GM23338 (cell line): Measurements from ENCODE around the gene SH2D4B.

Experiments used
- CREB1 ChIP-seq: fragments of 250-450 bp; sonication (Bioruptor Pico); IDR thresholded peaks from 2 replicates; pipeline ENCODE4 v1.5.0; 2020; ENCODE audit warnings: low read depth, mild to moderate bottlenecking, moderate library complexity
- ETS1 ChIP-seq: IDR thresholded peaks from 2 replicates; pipeline ENCODE4 v1.6.1; 2016; ENCODE audit warnings: antibody characterized with exemption
- EZH2 ChIP-seq: fragments of 200-600 bp; sonication (generic); IDR thresholded peaks from one replicate; pipeline ENCODE4 v1.8.0; 2017; ENCODE audit warnings: antibody characterized with exemption, mild to moderate bottlenecking, low read depth; ENCODE audit not compliant: unreplicated experiment
- EZH2phosphoT487 ChIP-seq: fragments of 200-600 bp; sonication (generic); IDR thresholded peaks from one replicate; pipeline ENCODE4 v1.8.1; 2018; ENCODE audit warnings: antibody characterized with exemption; ENCODE audit not compliant: unreplicated experiment
- JUNB ChIP-seq: IDR thresholded peaks from one replicate; pipeline ENCODE4 v1.6.1; 2016; ENCODE audit warnings: antibody characterized with exemption; ENCODE audit not compliant: unreplicated experiment
- NANOG ChIP-seq: IDR thresholded peaks from 2 replicates; pipeline ENCODE4 v1.6.1; 2016; ENCODE audit warnings: antibody characterized with exemption, borderline replicate concordance
- POLR2AphosphoS5 ChIP-seq: IDR thresholded peaks from 2 replicates; pipeline ENCODE4 v1.6.1; 2016; ENCODE audit warnings: antibody characterized with exemption, low read depth
- REST ChIP-seq: IDR thresholded peaks from one replicate; pipeline ENCODE4 v1.6.1; 2018; ENCODE audit warnings: antibody characterized with exemption; ENCODE audit not compliant: unreplicated experiment
- STAT1 ChIP-seq: IDR thresholded peaks from one replicate; pipeline ENCODE4 v1.6.1; 2016; ENCODE audit warnings: antibody characterized with exemption; ENCODE audit not compliant: unreplicated experiment
- ZNF114 ChIP-seq: fragments of 250-450 bp; sonication (Bioruptor Pico); IDR thresholded peaks from 2 replicates; pipeline ENCODE4 v1.5.0; 2020; ENCODE audit warnings: mild to moderate bottlenecking, moderate library complexity
- ZNF331 ChIP-seq: fragments of 250-450 bp; sonication (Bioruptor Pico); IDR thresholded peaks from 2 replicates; pipeline ENCODE4 v1.5.0; 2020; ENCODE audit warnings: low read depth, mild to moderate bottlenecking, moderate library complexity
- ZNF462 ChIP-seq: fragments of 250-450 bp; sonication (Bioruptor Pico); IDR thresholded peaks from 2 replicates; pipeline ENCODE4 v1.5.0; 2020; ENCODE audit warnings: mild to moderate bottlenecking, moderate library complexity
- TF ChIP-seq, protein P1 (sequence below), 2 experiments: fragments of 200-600 bp in 1 of 2; sonication (generic) in 1 of 2; conservative IDR thresholded peaks; 2 replicates each; pipeline versions ENCODE4 v1.5.1 to v1.6.1; 2016 to 2017; ENCODE audit warnings: antibody characterized with exemption in 2 of 2, low read depth in 2 of 2, mild to moderate bottlenecking in 2 of 2, moderate library complexity in 1 of 2

GRCh38 chr10:80542652-80543318 lies 5.1 kb downstream of the SH2D4B start:
- TF ChIP-seq, protein P1, sequence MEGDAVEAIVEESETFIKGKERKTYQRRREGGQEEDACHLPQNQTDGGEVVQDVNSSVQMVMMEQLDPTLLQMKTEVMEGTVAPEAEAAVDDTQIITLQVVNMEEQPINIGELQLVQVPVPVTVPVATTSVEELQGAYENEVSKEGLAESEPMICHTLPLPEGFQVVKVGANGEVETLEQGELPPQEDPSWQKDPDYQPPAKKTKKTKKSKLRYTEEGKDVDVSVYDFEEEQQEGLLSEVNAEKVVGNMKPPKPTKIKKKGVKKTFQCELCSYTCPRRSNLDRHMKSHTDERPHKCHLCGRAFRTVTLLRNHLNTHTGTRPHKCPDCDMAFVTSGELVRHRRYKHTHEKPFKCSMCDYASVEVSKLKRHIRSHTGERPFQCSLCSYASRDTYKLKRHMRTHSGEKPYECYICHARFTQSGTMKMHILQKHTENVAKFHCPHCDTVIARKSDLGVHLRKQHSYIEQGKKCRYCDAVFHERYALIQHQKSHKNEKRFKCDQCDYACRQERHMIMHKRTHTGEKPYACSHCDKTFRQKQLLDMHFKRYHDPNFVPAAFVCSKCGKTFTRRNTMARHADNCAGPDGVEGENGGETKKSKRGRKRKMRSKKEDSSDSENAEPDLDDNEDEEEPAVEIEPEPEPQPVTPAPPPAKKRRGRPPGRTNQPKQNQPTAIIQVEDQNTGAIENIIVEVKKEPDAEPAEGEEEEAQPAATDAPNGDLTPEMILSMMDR (conservative IDR thresholded peaks at IDR 0.05; ENCODE audit: low read depth in 2 of 2): no peak
- no peak for TF ChIP-seq ETS1
- TF ChIP-seq REST: no peak
- TF ChIP-seq POLR2AphosphoS5: no peak
- TF ChIP-seq EZH2: no peak
- no peak for TF ChIP-seq JUNB
- no peak for TF ChIP-seq CREB1 (CRISPR knock-in tag)
- TF ChIP-seq EZH2phosphoT487: no peak
- no peak for TF ChIP-seq STAT1
- TF ChIP-seq ZNF331 (CRISPR knock-in tag): no peak
- TF ChIP-seq ZNF114 (CRISPR knock-in tag): no peak
- no peak for TF ChIP-seq ZNF462 (CRISPR knock-in tag)
- TF ChIP-seq NANOG: no peak
